ENCODE results near the gene LIPJ.

LIPJ gene

GRCh38 chr10:88598055-88598454 lies 11.5 kb downstream of the LIPJ start:
- DNase-seq (ENCODE audit: low spot score) = no peak

- no peak for DNase-seq (ENCODE audit: low spot score)
These were observed 21.6 kb downstream of the LIPJ start for GRCh38 chr10:88608052-88608732.

DNA sequence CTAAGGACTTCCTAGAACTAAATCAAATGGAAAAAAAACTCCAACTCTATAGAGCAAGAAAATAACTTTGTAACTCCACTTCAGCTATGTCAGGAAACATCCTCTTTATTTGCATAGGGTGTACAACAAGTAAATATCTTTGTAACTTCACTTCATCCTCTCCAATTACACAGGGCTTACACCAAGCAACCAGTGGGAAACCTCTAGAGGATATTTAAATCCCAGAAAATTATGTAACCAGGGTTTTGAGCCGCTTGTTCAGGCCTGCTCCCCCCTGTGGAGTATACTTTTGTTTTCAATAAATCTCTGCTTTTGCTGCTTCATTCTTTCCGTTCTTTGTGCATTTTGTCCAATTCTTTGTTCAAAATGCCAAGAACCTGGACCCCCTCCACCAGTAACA lies 22.2 kb downstream of the LIPJ start:
- no peak for DNase-seq (ENCODE audit: low spot score)

DNA sequence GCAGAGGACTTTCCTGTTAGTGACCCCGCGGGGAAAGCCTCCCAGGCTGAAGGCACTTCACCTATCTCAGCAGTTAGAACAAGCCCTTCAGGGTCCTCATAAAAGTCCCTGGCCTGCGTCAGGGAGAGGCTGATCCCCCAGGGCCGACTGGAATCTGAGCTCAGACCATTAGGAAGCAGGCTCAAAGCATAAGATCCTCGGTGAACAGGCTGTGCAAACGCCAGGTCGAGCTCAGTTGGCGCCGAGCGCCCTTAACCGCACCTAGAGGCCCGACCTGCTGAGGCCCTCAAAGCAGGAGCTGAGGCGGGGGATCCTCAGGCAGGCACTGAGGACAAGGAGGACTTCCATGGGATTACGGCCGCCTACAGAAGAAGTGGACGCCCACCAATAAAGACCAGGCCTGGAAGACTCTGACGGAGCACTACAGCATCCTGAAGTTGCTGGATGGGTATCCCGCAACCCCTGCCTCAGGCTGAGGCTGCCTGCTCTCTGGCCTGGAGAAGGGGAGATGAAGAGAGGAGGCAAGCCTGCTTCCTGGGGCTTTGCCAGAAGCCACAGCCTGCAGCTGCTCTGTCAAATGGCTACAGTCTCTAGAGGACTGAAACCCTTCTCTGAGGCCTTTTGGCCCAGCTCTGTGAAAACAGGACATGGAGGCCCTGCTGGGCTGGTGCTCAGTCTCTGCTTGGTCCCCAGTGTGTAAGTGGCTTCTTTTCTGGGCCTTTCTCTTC lies 29.9 kb downstream of the LIPJ start:
- no peak for DNase-seq (ENCODE audit: low spot score)

DNA sequence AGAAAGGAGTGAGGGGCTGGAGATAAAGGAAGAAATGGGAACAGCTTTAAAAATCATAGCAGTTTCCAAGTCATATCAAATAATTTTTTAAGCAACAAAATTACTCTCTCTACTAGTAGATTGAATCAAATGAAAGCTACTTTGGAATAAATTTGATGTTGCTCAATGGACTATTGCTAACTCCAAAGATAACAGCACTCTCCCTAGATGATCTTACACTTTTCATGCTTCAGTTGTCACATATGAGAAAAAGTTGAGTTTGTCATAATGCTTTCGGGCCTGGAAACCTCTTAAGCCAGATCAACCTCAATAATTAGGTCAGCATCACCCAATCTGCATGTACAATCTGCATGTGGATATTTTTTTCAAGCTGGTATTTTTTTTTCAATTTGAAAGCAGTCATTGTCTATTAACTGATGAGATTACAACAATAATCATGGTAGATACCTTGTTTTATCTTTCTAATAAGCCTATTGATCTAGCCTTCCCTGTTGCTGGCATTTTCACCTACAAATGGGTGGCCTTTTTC lies 31.3 kb downstream of the LIPJ start:
- DNase-seq (ENCODE audit: low spot score) = no peak

- no peak for DNase-seq (ENCODE audit: low spot score)
These were observed 31.9 kb downstream of the LIPJ start for GRCh38 chr10:88618496-88618895.

- no peak for DNase-seq (ENCODE audit: low spot score)
These were observed 33.9 kb downstream of the LIPJ start for GRCh38 chr10:88620441-88620840.

GRCh38 chr10:88623835-88624234 lies 37.3 kb downstream of the LIPJ start:
- no peak for DNase-seq (ENCODE audit: low spot score)

GRCh38 chr10:88624840-88625239 lies 38.3 kb downstream of the LIPJ start:
- DNase-seq (ENCODE audit: low spot score) = no peak

GRCh38 chr10:88640186-88640585 lies 53.6 kb downstream of the LIPJ start:
- DNase-seq (ENCODE audit: low spot score) = no peak

DNA sequence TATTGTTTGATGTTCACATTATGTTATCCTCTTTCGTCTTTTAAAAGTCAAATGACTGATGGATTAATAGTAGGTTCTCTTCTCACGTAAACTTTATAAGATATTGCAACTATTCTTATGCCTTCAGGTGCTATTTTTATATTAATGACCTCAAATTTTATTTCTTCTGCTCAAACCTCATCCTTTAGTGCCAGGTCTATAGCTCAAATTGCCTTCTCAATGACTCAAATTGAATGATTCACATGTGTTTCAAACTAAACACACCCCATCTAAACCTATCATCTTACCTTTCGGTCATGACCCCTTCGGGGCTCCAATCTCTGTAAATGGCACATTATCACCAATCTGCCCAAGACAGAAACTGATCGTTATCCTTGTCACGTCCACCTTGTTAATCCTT lies 55.6 kb downstream of the LIPJ start:
- no peak for DNase-seq (ENCODE audit: low spot score)

DNA sequence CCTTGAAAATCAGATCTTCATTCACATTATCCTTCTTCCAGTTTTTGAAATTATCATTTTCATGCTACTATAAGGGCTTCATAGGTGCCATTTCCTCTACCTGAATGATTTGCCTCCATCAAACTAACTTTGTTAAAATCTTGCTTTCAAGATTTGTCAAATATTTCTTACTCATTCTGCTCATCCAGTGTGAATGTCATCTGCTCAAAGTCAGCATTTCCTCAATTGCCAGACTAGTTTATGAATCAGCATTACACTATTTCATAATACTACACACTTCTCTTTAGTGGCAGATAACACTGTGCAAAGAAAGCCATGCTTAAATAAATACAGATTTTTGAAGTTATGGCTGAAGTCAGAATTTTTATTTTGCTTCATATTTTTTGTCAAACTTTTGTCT lies 56.4 kb downstream of the LIPJ start:
- no peak for DNase-seq (ENCODE audit: low spot score)

DNA sequence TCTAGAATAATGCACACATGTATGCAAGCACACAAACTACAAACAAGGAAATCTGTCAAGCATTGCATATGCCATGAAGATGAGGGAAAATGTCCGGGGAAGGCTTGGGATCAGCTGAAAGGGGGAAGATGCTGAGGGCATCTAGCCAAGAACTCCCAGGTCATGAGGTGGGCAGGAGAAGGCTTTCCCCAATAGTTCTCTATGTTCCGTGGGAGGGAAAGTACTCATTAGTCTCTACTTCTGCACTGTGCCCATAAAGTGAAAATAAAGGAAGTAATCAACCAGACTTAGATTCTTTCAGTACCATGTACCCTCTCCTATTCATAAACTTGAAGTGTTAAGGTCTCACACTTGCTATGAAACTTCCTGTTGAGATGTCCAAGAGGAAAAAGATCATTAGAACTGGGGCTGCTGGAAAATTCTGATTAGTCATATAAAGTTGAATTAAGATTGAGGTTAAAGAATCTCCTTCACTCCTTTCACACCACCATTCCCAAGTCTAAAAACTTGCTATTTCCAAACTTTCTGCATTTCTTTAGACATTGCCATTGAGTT lies 60.6 kb downstream of the LIPJ start:
- DNase-seq (ENCODE audit: low spot score) = no peak

DNA sequence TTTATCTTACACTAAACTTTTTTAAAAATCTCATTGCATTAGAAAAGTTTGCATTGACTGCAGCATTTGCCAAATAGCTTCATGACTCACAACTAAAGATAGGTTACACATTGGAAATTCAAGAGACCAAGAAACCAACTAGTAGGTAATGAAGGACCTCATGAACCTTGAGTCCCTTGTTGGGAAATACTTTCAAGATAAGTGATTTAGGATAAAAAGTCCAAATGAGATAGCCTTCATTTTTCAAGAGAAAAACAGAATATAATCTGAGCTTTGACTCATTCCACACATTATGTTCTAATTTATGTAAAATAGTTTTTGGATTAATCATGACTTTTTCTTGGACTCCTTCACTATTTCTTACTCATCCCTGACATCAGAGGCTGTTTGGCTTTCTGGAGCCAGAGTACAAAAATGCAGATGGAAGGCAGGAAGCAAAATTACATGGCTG lies 64.6 kb downstream of the LIPJ start:
- DNase-seq (ENCODE audit: low spot score) = no peak

DNA sequence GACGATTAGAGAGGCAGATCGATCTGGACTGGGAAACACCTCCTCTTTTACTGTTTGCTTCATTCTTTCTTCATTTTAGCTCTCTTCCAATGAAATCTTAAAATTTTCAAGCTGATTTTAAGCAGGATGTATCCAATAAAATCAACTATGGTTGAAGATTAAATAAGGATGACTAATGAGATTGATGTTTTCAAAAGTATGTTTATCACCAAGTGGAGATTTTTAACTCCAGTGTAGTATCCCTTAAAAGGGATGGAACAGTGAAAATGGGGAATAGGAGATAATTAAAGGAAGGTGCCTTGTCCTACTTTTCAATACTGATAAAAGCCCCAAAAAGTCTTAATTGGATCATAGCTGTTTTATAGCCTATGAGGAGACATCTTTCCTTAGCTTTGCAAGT lies 66.1 kb downstream of the LIPJ start:
- no peak for DNase-seq (ENCODE audit: low spot score)
